ENCODE results near the gene CD79B.
A peak's percentile ranks its signal among the peaks of the same experiment; 100 is the strongest.
"Not testable (repeated sequence)": the region's sequence is repeated elsewhere in the genome, so short reads cannot be mapped to it uniquely, and the experiment has no call there.

CD79B gene

GRCh38 chr17:63933598-63933997, 1.5 kb upstream of the CD79B start:
- DNase-seq (ENCODE audit: low read depth in 2 of 2), result no peak

DNA sequence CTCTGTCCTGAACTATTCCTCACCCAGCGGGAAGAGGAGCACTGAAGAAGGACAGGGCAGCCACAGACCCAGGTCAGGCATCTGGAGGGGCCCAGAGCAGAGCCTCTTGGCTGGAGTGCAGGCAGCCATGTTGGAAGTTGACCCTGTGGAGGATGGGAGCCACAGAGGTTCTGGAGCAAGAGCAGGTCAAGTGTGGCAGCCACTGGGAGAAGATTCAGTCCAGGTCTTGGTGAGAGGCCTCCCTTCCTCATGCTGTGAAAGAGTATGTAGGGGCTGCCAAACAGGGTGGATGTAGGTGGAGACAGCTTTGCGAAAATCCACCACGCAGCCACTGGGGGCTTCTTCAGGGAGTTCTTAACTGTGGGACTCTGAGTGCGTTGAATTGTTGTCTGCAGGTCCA, 590 bp upstream of the CD79B start:
- DNase-seq (ENCODE audit: low read depth in 2 of 2), result no peak

- DNase-seq (ENCODE audit: low read depth in 2 of 2), result peak; percentile 19 to 52
Observed at GRCh38 chr17:63930951-63931575, 1.1 kb downstream of the CD79B start.

DNA sequence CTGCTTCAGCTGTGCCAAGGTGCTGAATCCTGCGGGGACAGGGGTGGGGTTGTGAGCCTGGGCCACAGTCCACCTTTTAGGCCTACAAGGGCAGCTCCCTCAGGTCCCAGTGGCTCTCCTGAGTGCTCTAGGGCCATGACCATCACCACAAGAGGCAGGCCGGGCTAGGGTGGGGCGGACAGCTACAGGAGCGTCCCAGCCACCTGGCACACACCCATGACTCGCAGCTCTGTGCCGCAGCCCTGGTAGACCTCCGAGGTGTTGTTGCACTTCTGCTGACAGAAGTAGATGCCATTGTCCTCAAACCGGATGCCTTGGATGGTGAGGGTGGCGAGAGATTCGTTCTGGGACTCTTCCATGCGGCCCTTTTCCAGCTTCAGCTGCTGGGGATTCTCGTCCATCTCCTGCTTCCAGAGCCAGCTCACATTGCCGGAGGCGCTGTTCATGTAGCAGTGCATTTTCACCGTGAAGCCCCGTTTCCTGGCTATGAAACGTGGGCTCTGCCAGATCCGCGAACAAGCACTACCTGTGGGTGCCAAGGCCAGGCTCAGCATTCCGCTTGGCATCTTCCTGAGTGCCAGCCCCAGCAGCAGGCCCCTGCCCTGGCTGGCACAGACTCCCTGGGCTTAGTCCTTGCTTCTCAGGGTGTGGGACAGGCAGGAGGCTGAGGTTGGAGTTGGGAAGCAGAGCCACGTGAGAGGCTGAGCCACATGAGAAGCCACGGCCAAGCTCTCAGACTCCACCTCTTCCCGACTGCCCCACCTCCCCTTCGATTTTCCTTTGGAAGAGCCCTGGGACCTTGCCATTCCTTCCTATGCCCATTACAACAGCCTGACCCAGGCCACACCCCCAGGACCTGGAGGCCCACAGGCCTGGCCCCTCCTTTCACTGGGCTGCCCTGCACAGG, 2.0 kb downstream of the CD79B start:
- DNase-seq (ENCODE audit: low read depth in 2 of 2), result no peak

GRCh38 chr17:63928966-63929695, 3.0 kb downstream of the CD79B start:
- no peak for DNase-seq (ENCODE audit: low read depth in 2 of 2)

- DNase-seq (ENCODE audit: low read depth in 2 of 2), result no peak
Observed at GRCh38 chr17:63928172-63928666, 3.9 kb downstream of the CD79B start.

- no peak for DNase-seq (ENCODE audit: low read depth in 2 of 2)
Observed at GRCh38 chr17:63927464-63928171, 4.5 kb downstream of the CD79B start.

GRCh38 chr17:63926164-63926563, 6.0 kb downstream of the CD79B start:
- no peak for DNase-seq (ENCODE audit: low read depth in 2 of 2)

- DNase-seq (ENCODE audit: low read depth in 2 of 2), result no peak
Observed at GRCh38 chr17:63925615-63926014, 6.5 kb downstream of the CD79B start.

GRCh38 chr17:63922402-63922801, 9.7 kb downstream of the CD79B start:
- DNase-seq (ENCODE audit: low read depth in 2 of 2), result not testable (repeated sequence)

GRCh38 chr17:63920779-63921178, 11.4 kb downstream of the CD79B start:
- not testable (repeated sequence) for DNase-seq (ENCODE audit: low read depth in 2 of 2)

GRCh38 chr17:63920050-63920449, 12.1 kb downstream of the CD79B start:
- DNase-seq (ENCODE audit: low read depth in 2 of 2), result not testable (repeated sequence)

GRCh38 chr17:63919311-63919723, 12.8 kb downstream of the CD79B start:
- DNase-seq (ENCODE audit: low read depth in 2 of 2), result peak; percentile 50 to 57

- DNase-seq (ENCODE audit: low read depth in 2 of 2), result not testable (repeated sequence)
Observed at GRCh38 chr17:63918789-63919305, 13.3 kb downstream of the CD79B start, which contains the start of gene GH1. Gene GH1 (minus strand): TSS chr17:63918839. CDS start chr17:63918776, 63 bp downstream.

DNA sequence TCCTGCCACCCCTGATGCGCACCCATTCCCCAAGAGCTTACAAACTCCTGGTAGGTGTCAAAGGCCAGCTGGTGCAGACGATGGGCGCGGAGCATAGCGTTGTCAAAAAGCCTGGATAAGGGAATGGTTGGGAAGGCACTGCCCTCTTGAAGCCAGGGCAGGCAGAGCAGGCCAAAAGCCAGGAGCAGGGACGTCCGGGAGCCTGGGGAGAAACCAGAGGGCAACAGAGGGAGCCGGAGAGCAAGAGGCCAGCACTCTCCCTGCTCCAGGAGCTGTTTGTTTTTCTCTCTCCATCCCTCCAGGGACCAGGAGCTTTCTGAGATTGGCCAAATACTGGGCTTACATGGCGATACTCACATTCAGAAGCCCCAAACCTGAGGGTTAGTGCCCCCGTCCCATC, 13.8 kb downstream of the CD79B start:
- no peak for DNase-seq (ENCODE audit: low read depth in 2 of 2)

DNA sequence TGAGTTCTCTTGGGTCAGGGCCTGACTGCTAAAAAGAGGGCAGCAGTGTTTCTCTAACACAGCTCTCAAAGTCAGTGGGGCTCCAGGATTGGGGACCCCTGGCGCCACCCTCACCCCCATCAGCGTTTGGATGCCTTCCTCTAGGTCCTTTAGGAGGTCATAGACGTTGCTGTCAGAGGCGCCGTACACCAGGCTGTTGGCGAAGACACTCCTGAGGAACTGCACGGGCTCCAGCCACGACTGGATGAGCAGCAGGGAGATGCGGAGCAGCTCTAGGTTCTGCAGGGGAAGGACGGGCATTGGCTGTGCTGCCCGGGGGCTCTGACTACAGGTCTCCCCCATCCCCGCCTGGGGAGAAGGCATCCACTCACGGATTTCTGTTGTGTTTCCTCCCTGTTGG, 14.5 kb downstream of the CD79B start:
- no peak for DNase-seq (ENCODE audit: low read depth in 2 of 2)

GRCh38 chr17:63917206-63917605, 14.9 kb downstream of the CD79B start:
- not testable (repeated sequence) for DNase-seq (ENCODE audit: low read depth in 2 of 2)

- no peak for DNase-seq (ENCODE audit: low read depth in 2 of 2)
Observed at GRCh38 chr17:63916566-63917185, 15.5 kb downstream of the CD79B start.

DNA sequence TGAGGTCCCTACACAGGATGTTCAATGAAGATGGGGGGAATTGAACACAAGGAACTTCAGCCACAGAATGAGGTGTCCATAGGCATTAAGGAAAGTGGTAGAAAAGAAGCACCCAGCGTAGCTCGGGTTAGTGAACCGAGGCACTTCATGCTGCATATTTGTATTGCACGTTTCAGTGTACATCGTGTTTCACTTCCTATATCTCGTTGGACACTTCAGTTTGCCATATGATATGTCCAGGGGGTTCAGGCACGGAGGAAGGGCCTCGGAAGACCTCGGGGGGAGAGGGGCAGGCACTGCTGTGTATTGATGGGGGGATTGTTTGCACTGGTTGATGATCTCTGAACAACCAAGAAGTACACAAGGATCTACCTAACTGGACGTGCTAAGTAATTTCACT, 16.4 kb downstream of the CD79B start:
- not testable (repeated sequence) for DNase-seq (ENCODE audit: low read depth in 2 of 2)

DNA sequence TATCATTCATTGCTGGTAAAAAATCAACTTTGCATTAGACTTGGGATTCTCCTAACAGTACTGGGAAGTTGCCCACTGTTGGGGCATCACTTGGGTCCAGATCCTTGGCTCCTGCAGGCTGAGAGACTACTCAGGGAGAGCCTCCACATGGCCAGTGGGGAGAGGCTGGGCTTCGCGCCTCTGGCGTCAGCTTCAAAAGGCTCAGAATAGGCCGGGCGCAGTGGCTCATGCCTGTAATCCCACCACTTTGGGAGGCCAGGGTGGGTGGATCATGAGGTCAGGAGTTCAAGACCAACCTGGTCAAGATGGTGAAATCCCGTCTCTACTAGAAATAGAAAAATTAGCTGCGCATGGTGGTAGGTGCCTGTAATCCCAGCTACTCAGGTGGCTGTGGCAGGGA, 17.7 kb downstream of the CD79B start:
- DNase-seq (ENCODE audit: low read depth in 2 of 2), result no peak

DNA sequence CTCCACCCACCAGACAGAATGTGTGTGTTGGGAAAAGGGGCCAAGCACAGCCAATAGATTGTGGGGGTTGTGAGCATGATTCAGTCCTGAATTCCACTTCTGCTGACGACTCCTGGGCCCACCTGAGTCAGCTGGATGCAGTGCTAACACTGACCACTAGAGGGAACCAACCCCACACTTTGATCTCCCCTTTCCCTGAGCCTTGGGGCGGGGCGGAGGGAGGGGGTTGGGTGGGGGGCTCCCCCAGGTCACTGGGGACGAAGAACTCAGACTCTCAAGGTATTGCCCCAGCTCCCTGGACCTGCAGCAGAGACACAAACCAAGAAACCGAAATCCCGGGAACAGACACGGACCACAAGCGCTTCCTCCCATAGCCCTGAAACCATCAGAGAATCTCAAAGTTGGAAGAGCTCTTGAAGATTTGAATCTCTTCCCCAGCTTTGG, 20.5 kb downstream of the CD79B start:
- peak; percentile 33 to 43 for DNase-seq (ENCODE audit: low read depth in 2 of 2)

All from stimulated activated CD8-positive, alpha-beta memory T cell treated with anti-CD3 and anti-CD28 coated beads, Interleukin-7, amount 100 ng/mL, for 4 hours (primary cell).